Peyer's patch (tissue), 4 donors: Measurements from ENCODE around the gene KRTAP10-8.

Experiments used
- POLR2A ChIP-seq, 2 donors: fragments of 450-650 bp; IDR thresholded peaks; one replicate each; pipeline ENCODE4 v1.5.1; 2017; ENCODE audit warnings: antibody characterized with exemption in 2 of 2, mild to moderate bottlenecking in 2 of 2, moderate library complexity in 2 of 2
- TF ChIP-seq, protein P1 (sequence below), 6 experiments: fragments of 450-650 bp in 4 of 6; fragments of 200-600 bp in 2 of 6; sonication (generic) in 1 of 6; IDR thresholded peaks; one replicate each; pipeline ENCODE4 v1.5.1; 2017 to 2019; ENCODE audit warnings: antibody characterized with exemption in 6 of 6, mild to moderate bottlenecking in 3 of 6, moderate library complexity in 1 of 6

- no peak for TF ChIP-seq POLR2A (IDR thresholded peaks at IDR 0.05)
- TF ChIP-seq, protein P1, sequence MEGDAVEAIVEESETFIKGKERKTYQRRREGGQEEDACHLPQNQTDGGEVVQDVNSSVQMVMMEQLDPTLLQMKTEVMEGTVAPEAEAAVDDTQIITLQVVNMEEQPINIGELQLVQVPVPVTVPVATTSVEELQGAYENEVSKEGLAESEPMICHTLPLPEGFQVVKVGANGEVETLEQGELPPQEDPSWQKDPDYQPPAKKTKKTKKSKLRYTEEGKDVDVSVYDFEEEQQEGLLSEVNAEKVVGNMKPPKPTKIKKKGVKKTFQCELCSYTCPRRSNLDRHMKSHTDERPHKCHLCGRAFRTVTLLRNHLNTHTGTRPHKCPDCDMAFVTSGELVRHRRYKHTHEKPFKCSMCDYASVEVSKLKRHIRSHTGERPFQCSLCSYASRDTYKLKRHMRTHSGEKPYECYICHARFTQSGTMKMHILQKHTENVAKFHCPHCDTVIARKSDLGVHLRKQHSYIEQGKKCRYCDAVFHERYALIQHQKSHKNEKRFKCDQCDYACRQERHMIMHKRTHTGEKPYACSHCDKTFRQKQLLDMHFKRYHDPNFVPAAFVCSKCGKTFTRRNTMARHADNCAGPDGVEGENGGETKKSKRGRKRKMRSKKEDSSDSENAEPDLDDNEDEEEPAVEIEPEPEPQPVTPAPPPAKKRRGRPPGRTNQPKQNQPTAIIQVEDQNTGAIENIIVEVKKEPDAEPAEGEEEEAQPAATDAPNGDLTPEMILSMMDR (IDR thresholded peaks at IDR 0.05): no peak
These were observed 46.0 kb downstream of the KRTAP10-8 start, which contains the start of gene KRTAP12-3 for GRCh38 chr21:44657635-44658540.
